ENCODE results near the gene UGP2. TPM values are rescaled to one million over a fixed set of nuclear protein-coding genes. Genes with fewer than 3 reads are reported as not detected.

UGP2 gene
- total and polyA plus RNA-seq, 4 donors, result 76.2 to 723 (median 261) TPM

GRCh38 chr2:63820969-63821368, 20.7 kb upstream of the UGP2 start:
- DNase-seq (ENCODE audit: low spot score), result no peak
- Histone ChIP-seq H3K27me3 (ENCODE audit: control insufficient read depth in 4 of 4, insufficient read depth in 4 of 4, low read length in 3 of 4) (no peaks in the 10 kb centered on the region), H3K9ac (ENCODE audit: low read depth in 1 of 2, low read length in 2 of 2) (peak overlapping the region in 1 of 2 donors; percentile 41), H3K27ac (ENCODE audit: low read depth in 1 of 2, low read length in 2 of 2) (peak overlapping the region; percentile 83 to 89), H3K9me3 (ENCODE audit: control insufficient read depth in 4 of 4, low read length in 3 of 4) (no peaks in the 10 kb centered on the region), H3K36me3 (ENCODE audit: control insufficient read depth in 4 of 4, insufficient read depth in 3 of 4, low read depth in 1 of 4, low read length in 3 of 4) (no peaks in the 10 kb centered on the region), H3K4me3 (ENCODE audit: low read depth in 1 of 3, low read length in 3 of 3) (no peak overlapping the region), H3K4me1 (ENCODE audit: control insufficient read depth in 4 of 4, insufficient read depth in 4 of 4, low read length in 3 of 4) (peaks cover 8 to 32% (median 16%) of the 10 kb centered on the region in 4 donors)
- TF ChIP-seq ZBTB33 (IDR thresholded peaks at IDR 0.05), result no peak
- TF ChIP-seq EGR1 (IDR thresholded peaks at IDR 0.05; ENCODE audit: low read depth in 2 of 2), result no peak
- TF ChIP-seq REST (IDR thresholded peaks at IDR 0.05), result no peak
- no peak for TF ChIP-seq RAD21 (IDR thresholded peaks at IDR 0.05)
- TF ChIP-seq SP1 (IDR thresholded peaks at IDR 0.05), result no peak
- WGBS, result 59% methylated on average over 1 of the region's 1 CpG

GRCh38 chr2:63821396-63821795, 20.3 kb upstream of the UGP2 start:
- Histone ChIP-seq H3K4me3 (ENCODE audit: low read depth in 1 of 3, low read length in 3 of 3) (no peak overlapping the region), H3K4me1 (ENCODE audit: control insufficient read depth in 4 of 4, insufficient read depth in 4 of 4, low read length in 3 of 4) (peaks cover 8 to 32% (median 16%) of the 10 kb centered on the region in 4 donors), H3K27ac (ENCODE audit: low read depth in 1 of 2, low read length in 2 of 2) (peak overlapping the region; percentile 83 to 89), H3K27me3 (ENCODE audit: control insufficient read depth in 4 of 4, insufficient read depth in 4 of 4, low read length in 3 of 4) (no peaks in the 10 kb centered on the region), H3K9ac (ENCODE audit: low read depth in 1 of 2, low read length in 2 of 2) (peak overlapping the region in 1 of 2 donors; percentile 48), H3K36me3 (ENCODE audit: control insufficient read depth in 4 of 4, insufficient read depth in 3 of 4, low read depth in 1 of 4, low read length in 3 of 4) (no peaks in the 10 kb centered on the region), H3K9me3 (ENCODE audit: control insufficient read depth in 4 of 4, low read length in 3 of 4) (no peaks in the 10 kb centered on the region)
- no peak for DNase-seq (ENCODE audit: low spot score)
- TF ChIP-seq REST (IDR thresholded peaks at IDR 0.05) (no peak), GABPA (IDR thresholded peaks at IDR 0.05 in 1 of 2, conservative IDR thresholded peaks at IDR 0.05 in 1 of 2) (no peak), FOXA2 (IDR thresholded peaks at IDR 0.05) (peak; percentile 17), RXRA (IDR thresholded peaks at IDR 0.05) (peak in 1 of 2 donors; percentile 14), HNF4A (conservative IDR thresholded peaks at IDR 0.05) (peak in 1 of 2 donors; percentile 6)
- TF ChIP-seq, protein P1, sequence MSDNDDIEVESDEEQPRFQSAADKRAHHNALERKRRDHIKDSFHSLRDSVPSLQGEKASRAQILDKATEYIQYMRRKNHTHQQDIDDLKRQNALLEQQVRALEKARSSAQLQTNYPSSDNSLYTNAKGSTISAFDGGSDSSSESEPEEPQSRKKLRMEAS (IDR thresholded peaks at IDR 0.05), result no peak
- WGBS, result 57% methylated on average over 3 of the region's 3 CpGs

Measured in liver (tissue), 9 donors.